OCI-LY3 (cell line): ENCODE results near the gene WDR90.

ENCODE experiments used
- H2AFZ ChIP-seq: fragments of 200-600, 300-600 bp; shearing (Covaris generic); 2 replicates; pipeline ENCODE4 v1.6.0; 2014; ENCODE audit warnings: antibody characterized with exemption, low read depth, low read length
- H3K27ac ChIP-seq: fragments of 200-600, 300-600 bp; sonication (generic); 2 replicates; pipeline ENCODE4 v1.5.1; 2014; ENCODE audit warnings: mild to moderate bottlenecking, low read length, moderate library complexity, mixed read lengths
- H3K27me3 ChIP-seq: fragments of 200-600, 300-600 bp; sonication (generic); 2 replicates; pipeline ENCODE4 v1.6.1; 2014; ENCODE audit warnings: low read depth, low read length, mixed read lengths
- H3K36me3 ChIP-seq: fragments of 200-600, 300-600 bp; sonication (generic); replicated peaks from 2 replicates; pipeline ENCODE3; 2014; ENCODE audit warnings: low read depth, low read length, mixed read lengths
- H3K4me1 ChIP-seq: fragments of 300-600, 200-600 bp; sonication (generic); 2 replicates; pipeline ENCODE4 v1.6.1; 2014; ENCODE audit warnings: low read length, mixed read lengths
- H3K4me2 ChIP-seq: fragments of 200-600, 300-600 bp; sonication (generic); 2 replicates; pipeline ENCODE4 v1.6.1; 2014; ENCODE audit warnings: low read length, mixed read lengths
- H3K4me3 ChIP-seq: fragments of 300-600, 200-600 bp; sonication (generic); 2 replicates; pipeline ENCODE4 v1.5.1; 2014; ENCODE audit warnings: antibody characterized with exemption, mild to moderate bottlenecking, low read length, moderate library complexity
- H3K79me2 ChIP-seq: fragments of 300-600, 200-600 bp; shearing (Covaris generic); 2 replicates; pipeline ENCODE4 v1.6.1; 2014; ENCODE audit warnings: mild to moderate bottlenecking, low read length, mixed read lengths
- H3K9ac ChIP-seq: fragments of 300-600, 200-600 bp; shearing (Covaris generic); 2 replicates; pipeline ENCODE4 v1.6.0; 2014; ENCODE audit warnings: mild to moderate bottlenecking, low read length, moderate library complexity
- H3K9me3 ChIP-seq: fragments of 200-600, 300-600 bp; shearing (Covaris generic); 2 replicates; pipeline ENCODE4 v1.6.1; 2014; ENCODE audit warnings: low read length, mixed read lengths; ENCODE audit not compliant: insufficient read depth
- H4K20me1 ChIP-seq: fragments of 200-600, 300-600 bp; sonication (generic); 2 replicates; pipeline ENCODE4 v1.6.1; 2016; ENCODE audit warnings: low read length, mixed read lengths; ENCODE audit not compliant: insufficient read depth
- CTCF ChIP-seq: fragments of 200-600, 300-600 bp; sonication (generic); IDR thresholded peaks from 2 replicates; pipeline ENCODE4 v1.5.1; 2014; ENCODE audit warnings: antibody characterized with exemption, low read length, low read depth
- EZH2phosphoT487 ChIP-seq: fragments of 200-600 bp; shearing (Covaris generic); IDR thresholded peaks from 2 replicates; pipeline ENCODE4 v1.6.1; 2018; ENCODE audit warnings: antibody characterized with exemption, mixed run types, low read depth

Gene WDR90

GRCh38 chr16:658679-659571 is 9.8 kb downstream of the WDR90 start:
- Histone ChIP-seq H3K27me3 (no peaks in the 10 kb centered on the region), H3K9ac (no peak overlapping the region), H2AFZ (no peak overlapping the region), H3K79me2 (no peaks in the 10 kb centered on the region), H3K4me3 (no peak overlapping the region), H3K27ac (no peak overlapping the region), H4K20me1 (no peaks in the 10 kb centered on the region), H3K36me3 (peaks cover 4% of the 10 kb centered on the region), H3K4me1 (peaks cover 3% of the 10 kb centered on the region; the same call in 1 of the 2 replicates), H3K4me2 (no peak overlapping the region), H3K9me3 (no peaks in the 10 kb centered on the region)
- no peak for TF ChIP-seq EZH2phosphoT487
- peak; percentile 20 for TF ChIP-seq CTCF

GRCh38 chr16:659618-660017 is 10.5 kb downstream of the WDR90 start:
- H3K79me2 ChIP-seq, result no peaks in the 10 kb centered on the region
- no peaks in the 10 kb centered on the region for H3K27me3 ChIP-seq
- H3K9ac ChIP-seq, result no peak overlapping the region
- peaks cover 4% of the 10 kb centered on the region for H3K36me3 ChIP-seq
- H3K4me3 ChIP-seq, result no peak overlapping the region
- no peak overlapping the region for H2AFZ ChIP-seq
- H3K4me1 ChIP-seq, result peaks cover 3% of the 10 kb centered on the region; the same call in 1 of the 2 replicates
- no peak for TF ChIP-seq CTCF
- no peak for TF ChIP-seq EZH2phosphoT487
- no peak overlapping the region for H3K4me2 ChIP-seq
- no peaks in the 10 kb centered on the region for H4K20me1 ChIP-seq
- H3K27ac ChIP-seq, result no peak overlapping the region
- H3K9me3 ChIP-seq, result no peaks in the 10 kb centered on the region

GRCh38 chr16:660132-660458 is 10.9 kb downstream of the WDR90 start:
- H2AFZ ChIP-seq, result no peak overlapping the region

More at GRCh38 chr16:660132-660458, 10.9 kb downstream of the WDR90 start:
- H3K4me1 ChIP-seq, result peaks cover 3% of the 10 kb centered on the region; the same call in 1 of the 2 replicates
- H3K27me3 ChIP-seq, result no peaks in the 10 kb centered on the region
- no peaks in the 10 kb centered on the region for H3K79me2 ChIP-seq
- no peak overlapping the region for H3K9ac ChIP-seq
- TF ChIP-seq CTCF (no peak), EZH2phosphoT487 (no peak)
- no peaks in the 10 kb centered on the region for H4K20me1 ChIP-seq
- H3K4me2 ChIP-seq, result no peak overlapping the region
- no peak overlapping the region for H3K27ac ChIP-seq
- H3K4me3 ChIP-seq, result no peak overlapping the region
- peaks cover 4% of the 10 kb centered on the region for H3K36me3 ChIP-seq
- no peaks in the 10 kb centered on the region for H3K9me3 ChIP-seq
